Measurements from ENCODE around the gene CHMP3. TPM values are rescaled to one million over a fixed set of nuclear protein-coding genes. Genes with fewer than 3 reads are reported as not detected.

CHMP3 gene
- total and polyA plus RNA-seq, 2 of the 8 experiments (the other 6 are each of a cell fraction or from before 2014, with no cell fraction given) = 11.7 to 21.9 TPM

DNA sequence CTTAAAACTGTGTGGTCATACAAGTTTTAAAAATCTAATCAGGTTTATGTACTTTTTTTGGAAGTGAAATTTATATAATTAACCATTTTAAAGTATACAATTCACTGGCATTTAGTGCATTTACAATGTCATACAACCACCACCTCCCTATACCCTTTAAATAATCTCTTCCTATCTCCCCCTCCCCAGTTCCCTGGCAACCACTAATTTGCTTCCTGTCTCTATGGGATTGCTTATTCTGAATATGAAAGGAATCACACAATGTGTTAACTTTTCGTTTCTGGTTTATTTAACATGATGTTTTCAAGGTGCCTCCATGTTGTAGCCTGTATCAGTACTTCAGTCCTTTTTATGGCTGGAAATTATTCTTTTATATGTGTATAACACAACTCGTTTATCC lies 19.4 kb downstream of the CHMP3 start:
- H3K9me3 ChIP-seq (ENCODE audit: insufficient read depth in 2 of 2, low read depth in 1 of 2, low read length in 1 of 2) = peaks cover 23 to 26% of the 10 kb centered on the region in 2 experiments
- FAIRE-seq = no peak
- no peak overlapping the region for H3K4me3 ChIP-seq (ENCODE audit: extremely low read depth in 1 of 4, insufficient read depth in 2 of 4, low read depth in 3 of 4, low read length in 4 of 4)
- TF ChIP-seq ZNF274 (IDR thresholded peaks at IDR 0.05; ENCODE audit: borderline replicate concordance, extremely low read depth, low read length) = no peak
- no peak for TF ChIP-seq CTCF (IDR thresholded peaks at IDR 0.05; ENCODE audit: control extremely low read depth in 1 of 3, insufficient read depth in 1 of 3, low read depth in 1 of 3, low read length in 3 of 3)
- TF ChIP-seq ASH2L (IDR thresholded peaks at IDR 0.05; ENCODE audit: low read length) = no peak
- TF ChIP-seq SUZ12 (IDR thresholded peaks at IDR 0.05; ENCODE audit: low read length) = no peak
- TF ChIP-seq RNF2 (IDR thresholded peaks at IDR 0.05; ENCODE audit: borderline replicate concordance, low read depth, low read length, missing control alignments, poor library complexity, severe bottlenecking) = no peak
- TF ChIP-seq EP300 (IDR thresholded peaks at IDR 0.05; ENCODE audit: borderline replicate concordance in 1 of 2, low read depth in 2 of 2, low read length in 2 of 2) = no peak
- TF ChIP-seq ATF3 (IDR thresholded peaks at IDR 0.05; ENCODE audit: insufficient read depth, low read depth, low read length) = no peak
- no peak for TF ChIP-seq EGR1 (IDR thresholded peaks at IDR 0.05; ENCODE audit: borderline replicate concordance, low read depth, low read length)
- no peak for TF ChIP-seq SP4 (IDR thresholded peaks at IDR 0.05; ENCODE audit: low read length)
- TF ChIP-seq KDM5A (IDR thresholded peaks at IDR 0.05; ENCODE audit: low read length) = no peak

More for the DNA sequence above, 19.4 kb downstream of the CHMP3 start:
- no peak for DNase-seq (ENCODE audit: low read depth in 1 of 2, low spot score in 2 of 2)
- no peaks in the 10 kb centered on the region for H3K4me1 ChIP-seq (replicated peaks in 1 of 4; ENCODE audit: control insufficient read depth in 3 of 4, insufficient read depth in 4 of 4, low read length in 3 of 4)
- H3K27me3 ChIP-seq (replicated peaks in 1 of 4; ENCODE audit: control insufficient read depth in 3 of 4, extremely low read depth in 1 of 4, insufficient read depth in 3 of 4, low read length in 3 of 4) = no peaks in the 10 kb centered on the region
- no peak overlapping the region for H3K9ac ChIP-seq (replicated peaks in 1 of 4; ENCODE audit: extremely low read depth in 1 of 4, low read depth in 3 of 4, low read length in 3 of 4)
- H3K18ac ChIP-seq (ENCODE audit: extremely low read depth, low read length) = no peak overlapping the region
- H3K14ac ChIP-seq (ENCODE audit: insufficient read length) = no peak overlapping the region
- H2BK15ac ChIP-seq (ENCODE audit: low read length) = no peak overlapping the region
- H4K5ac ChIP-seq (ENCODE audit: insufficient read length, low read depth, low read length) = no peak overlapping the region
- H3K4ac ChIP-seq (replicated peaks; ENCODE audit: insufficient read length, low read depth, low read length) = no peak overlapping the region
- H3K79me1 ChIP-seq (ENCODE audit: low read depth, low read length) = no peaks in the 10 kb centered on the region
- peaks cover 0 to 25% (median 3%) of the 10 kb centered on the region in 4 experiments; a peak in 3 of 8 replicates for H3K36me3 ChIP-seq (ENCODE audit: control insufficient read depth in 2 of 4, insufficient read depth in 4 of 4, low read length in 3 of 4)
- H4K8ac ChIP-seq (ENCODE audit: extremely low read depth, insufficient read depth, low read length) = no peak overlapping the region
- H2BK12ac ChIP-seq (ENCODE audit: low read depth, low read length) = no peak overlapping the region
- no peak overlapping the region for H2BK5ac ChIP-seq (ENCODE audit: low read depth, low read length)
- 76% methylated on average over 2 of the region's 2 CpGs; no CpG with 5 or more reads in 1 of the 2 experiments for WGBS, 2 experiments (ENCODE audit: extremely low coverage in 1 of 2, insufficient coverage in 1 of 2, insufficient read length in 1 of 2, insufficient replicate concordance in 2 of 2, low coverage in 1 of 2, low lambda C conversion rate in 2 of 2, missing lambda C conversion rate in 1 of 2)
- H3K23ac ChIP-seq (ENCODE audit: insufficient read length) = no peak overlapping the region
- no peak overlapping the region for H3K4me2 ChIP-seq (ENCODE audit: insufficient read depth in 1 of 2, low read depth in 2 of 2, low read length in 2 of 2)
- ChIA-PET POLR2A (ENCODE audit: partially characterized antibody) (no interaction called here), CTCF (ENCODE audit: partially characterized antibody) (no interaction called here)
- no peak overlapping the region for H4K91ac ChIP-seq (replicated peaks; ENCODE audit: insufficient read length, low read length)
- H2BK20ac ChIP-seq (ENCODE audit: low read length) = no peak overlapping the region
- no peaks in the 10 kb centered on the region for H3K79me2 ChIP-seq (ENCODE audit: control insufficient read depth in 1 of 2, insufficient read depth in 2 of 2, low read length in 2 of 2)
- no peak overlapping the region for H2AFZ ChIP-seq (ENCODE audit: low read length)
- H4K20me1 ChIP-seq (replicated peaks in 1 of 2; ENCODE audit: control insufficient read depth in 1 of 2, insufficient read depth in 2 of 2, low read length in 2 of 2) = no peaks in the 10 kb centered on the region
- H3K27ac ChIP-seq (ENCODE audit: low read depth, low read length) = no peak overlapping the region
- no peak overlapping the region for H3K56ac ChIP-seq (replicated peaks; ENCODE audit: insufficient read length, low read depth, low read length)
- no peak overlapping the region for H2BK120ac ChIP-seq (replicated peaks; ENCODE audit: low read depth, low read length)
- no peaks in the 10 kb centered on the region for H3K23me2 ChIP-seq (ENCODE audit: low read depth, low read length)
- no peak overlapping the region for H2AK5ac ChIP-seq (ENCODE audit: low read depth, low read length)

All from H1 (cell line).